CD14-positive monocyte (primary cell): Measurements from ENCODE around the gene PEA15. TPM values are rescaled to one million over a fixed set of nuclear protein-coding genes. Genes with fewer than 3 reads are reported as not detected.

Source experiments
- DNase-seq, 3 donors: peaks; one replicate each; pipeline ENCODE4 v3.0.0-alpha.2; 2011 to 2022
- H2AFZ ChIP-seq: 2 replicates; pipeline ENCODE4 v1.6.0; 2012; ENCODE audit warnings: mild to moderate bottlenecking, low read depth, low read length, inconsistent platforms; ENCODE audit not compliant: insufficient read depth, poor library complexity, severe bottlenecking
- H3K27ac ChIP-seq, 2 donors: 1 replicate in 1 of 2; 2 replicates in 1 of 2; pipeline ENCODE4 v1.5.1; 2012 to 2013; ENCODE audit warnings: low read length in 2 of 2, control low read depth in 1 of 2, inconsistent platforms in 1 of 2, low read depth in 1 of 2, mild to moderate bottlenecking in 1 of 2
- H3K27me3 ChIP-seq, 2 donors: one replicate each; pipeline versions ENCODE4 v1.6.0 to v1.6.1; 2011 to 2013; ENCODE audit warnings: low read length in 2 of 2; ENCODE audit not compliant: control insufficient read depth in 2 of 2, insufficient read depth in 2 of 2
- H3K36me3 ChIP-seq, 2 donors: replicated peaks in 1 of 2; 1 replicate in 1 of 2; 2 replicates in 1 of 2; pipeline versions ENCODE4 v1.5.1 to v1.6.1; 2012 to 2013; ENCODE audit warnings: low read length in 2 of 2, control low read depth in 1 of 2, inconsistent platforms in 1 of 2, mild to moderate bottlenecking in 1 of 2; ENCODE audit not compliant: insufficient read depth in 2 of 2, control insufficient read depth in 1 of 2
- H3K4me1 ChIP-seq, 2 donors: 1 replicate in 1 of 2; 2 replicates in 1 of 2; pipeline versions ENCODE4 v1.5.1 to v1.6.1; 2012 to 2013; ENCODE audit warnings: low read length in 2 of 2, control low read depth in 1 of 2, inconsistent platforms in 1 of 2, mild to moderate bottlenecking in 1 of 2, moderate library complexity in 1 of 2; ENCODE audit not compliant: insufficient read depth in 2 of 2, control insufficient read depth in 1 of 2
- H3K4me2 ChIP-seq: replicated peaks from 2 replicates; pipeline ENCODE3; 2012; ENCODE audit warnings: low read length, moderate library complexity, mild to moderate bottlenecking; ENCODE audit not compliant: poor library complexity, severe bottlenecking; ENCODE audit errors: extremely low read depth
- H3K4me3 ChIP-seq, 3 experiments: fragments of 200-600 bp in 1 of 3; sonication (generic) in 1 of 3; replicated peaks in 1 of 3; 1 replicate in 2 of 3; 2 replicates in 1 of 3; pipeline ENCODE4 v1.5.1; 2011 to 2013; ENCODE audit warnings: low read length in 3 of 3, mild to moderate bottlenecking in 3 of 3, control low read depth in 2 of 3, low read depth in 2 of 3, inconsistent platforms in 1 of 3, moderate library complexity in 1 of 3
- H3K79me2 ChIP-seq: 2 replicates; pipeline ENCODE4 v1.6.0; 2012; ENCODE audit warnings: mild to moderate bottlenecking, control low read depth, inconsistent platforms, low read length, moderate library complexity; ENCODE audit not compliant: insufficient read depth
- H3K9ac ChIP-seq: 2 replicates; pipeline ENCODE4 v1.6.0; 2017; ENCODE audit warnings: low read length, mild to moderate bottlenecking; ENCODE audit not compliant: insufficient read depth, poor library complexity, severe bottlenecking
- H3K9me3 ChIP-seq, 2 donors: replicated peaks in 1 of 2; 1 replicate in 1 of 2; 2 replicates in 1 of 2; pipeline versions ENCODE4 v1.5.1 to v1.6.1; 2012 to 2013; ENCODE audit warnings: low read length in 2 of 2, control low read depth in 1 of 2; ENCODE audit not compliant: control insufficient read depth in 1 of 2, insufficient read depth in 1 of 2
- H4K20me1 ChIP-seq: 2 replicates; pipeline ENCODE4 v1.6.0; 2012; ENCODE audit warnings: mild to moderate bottlenecking, low read length, control low read depth, moderate library complexity; ENCODE audit not compliant: insufficient read depth
- H3K27ac Mint-ChIP-seq, 7 donors: one replicate each; pipeline ENCODE4 v1.8.0; 2020; ENCODE audit warnings: mild to moderate bottlenecking in 7 of 7, mixed read lengths in 7 of 7, moderate library complexity in 6 of 7, inconsistent platforms in 2 of 7
- H3K27me3 Mint-ChIP-seq, 3 donors: one replicate each; pipeline ENCODE4 v1.8.0; 2021 to 2022; ENCODE audit warnings: low read depth in 3 of 3, mild to moderate bottlenecking in 3 of 3, mixed read lengths in 3 of 3, moderate library complexity in 3 of 3, inconsistent platforms in 1 of 3
- H3K36me3 Mint-ChIP-seq, 2 donors: one replicate each; pipeline ENCODE4 v1.8.0; 2020; ENCODE audit warnings: mixed read lengths in 2 of 2, inconsistent platforms in 1 of 2, mild to moderate bottlenecking in 1 of 2
- H3K4me1 Mint-ChIP-seq: one replicate; pipeline ENCODE4 v1.8.0; 2020; ENCODE audit warnings: mild to moderate bottlenecking, mixed read lengths
- H3K4me3 Mint-ChIP-seq, 2 donors: one replicate each; pipeline ENCODE4 v1.8.0; 2020; ENCODE audit warnings: mild to moderate bottlenecking in 2 of 2, mixed read lengths in 2 of 2, moderate library complexity in 1 of 2
- H3K9me3 Mint-ChIP-seq, 7 donors: one replicate each; pipeline ENCODE4 v1.8.0; 2020 to 2022; ENCODE audit warnings: mixed read lengths in 7 of 7, mild to moderate bottlenecking in 6 of 7, moderate library complexity in 6 of 7, inconsistent platforms in 2 of 7
- CTCF ChIP-seq: fragments of 200-600 bp; IDR thresholded peaks from one replicate; pipeline ENCODE4 v1.8.0; 2022; ENCODE audit warnings: antibody characterized with exemption, mild to moderate bottlenecking
- WGBS: methylation state at CpG from one replicate; pipeline ENCODE4 v1.1.5; 2013; ENCODE audit warnings: missing lambda C conversion rate; ENCODE audit not compliant: insufficient coverage; 5-methylcytosine and 5-hydroxymethylcytosine counted together
- intact Hi-C, 2 donors: fragments of 100-400 bp; cut with micrococcal nuclease; formaldehyde crosslinking; loops; one replicate each; pipeline versions ENCODE4 v1.15.0 to v1.15.1; 2023
- polyA plus RNA-seq, 3 donors: library from polyadenylated mRNA; depleted of rRNA in 1 of 3; unstranded in 2 of 3; stranded (reverse) in 1 of 3; fragments of 300-500 nt in 2 of 3; fragments of >200 nt in 1 of 3; fragmentation: Illumina TruSeq in 2 of 3; gene quantifications; 1 replicate in 2 of 3; 2 replicates in 1 of 3; pipeline ENCODE4 v1.2.3, GENCODE V29; 2012 to 2021

PEA15 gene
- polyA plus RNA-seq, 3 donors = 23.6 to 163 (median 38.1) TPM

GRCh38 chr1:160167580-160167979 is 37.6 kb upstream of the PEA15 start:
- Mint-ChIP-seq H3K4me1 (peaks cover 53% of the 10 kb centered on the region), H3K27ac (no peak overlapping the region), H3K4me3 (no peak overlapping the region), H3K27me3 (peaks cover 1 to 5% (median 3%) of the 10 kb centered on the region in 3 donors), H3K36me3 (no peaks in the 10 kb centered on the region), H3K9me3 (no peaks in the 10 kb centered on the region)
- Histone ChIP-seq H2AFZ (no peak overlapping the region), H3K9ac (no peak overlapping the region), H3K4me2 (peak overlapping the region; percentile 43), H3K27me3 (no peaks in the 10 kb centered on the region), H4K20me1 (no peaks in the 10 kb centered on the region), H3K9me3 (no peaks in the 10 kb centered on the region), H3K4me3 (no peak overlapping the region), H3K4me1 (peaks cover 66 to 76% of the 10 kb centered on the region in 2 donors), H3K36me3 (no peaks in the 10 kb centered on the region), H3K79me2 (no peaks in the 10 kb centered on the region), H3K27ac (no peak overlapping the region)
- WGBS = 93% methylated on average over 3 of the region's 6 CpGs
- TF ChIP-seq CTCF = no peak
- DNase-seq = no peak
- intact Hi-C loops = no loop called here

- Mint-ChIP-seq H3K27ac (no peak overlapping the region), H3K9me3 (no peaks in the 10 kb centered on the region), H3K36me3 (no peaks in the 10 kb centered on the region), H3K4me1 (peaks cover 48% of the 10 kb centered on the region), H3K27me3 (peaks cover 1 to 5% (median 3%) of the 10 kb centered on the region in 3 donors), H3K4me3 (no peak overlapping the region)
- Histone ChIP-seq H3K4me2 (peak overlapping the region; percentile 19), H3K9me3 (no peaks in the 10 kb centered on the region), H3K9ac (no peak overlapping the region), H3K79me2 (no peaks in the 10 kb centered on the region), H4K20me1 (no peaks in the 10 kb centered on the region), H2AFZ (no peak overlapping the region), H3K4me1 (peaks cover 62 to 72% of the 10 kb centered on the region in 2 donors), H3K36me3 (no peaks in the 10 kb centered on the region), H3K27ac (no peak overlapping the region), H3K27me3 (no peaks in the 10 kb centered on the region), H3K4me3 (no peak overlapping the region)
- DNase-seq = no peak
- TF ChIP-seq CTCF = no peak
- intact Hi-C loops = no loop called here
- WGBS = 56% methylated on average over 2 of the region's 5 CpGs
Measured at GRCh38 chr1:160168016-160168415, 37.2 kb upstream of the PEA15 start.
